ENCODE data around the gene GPRC5D.

Gene GPRC5D

DNA sequence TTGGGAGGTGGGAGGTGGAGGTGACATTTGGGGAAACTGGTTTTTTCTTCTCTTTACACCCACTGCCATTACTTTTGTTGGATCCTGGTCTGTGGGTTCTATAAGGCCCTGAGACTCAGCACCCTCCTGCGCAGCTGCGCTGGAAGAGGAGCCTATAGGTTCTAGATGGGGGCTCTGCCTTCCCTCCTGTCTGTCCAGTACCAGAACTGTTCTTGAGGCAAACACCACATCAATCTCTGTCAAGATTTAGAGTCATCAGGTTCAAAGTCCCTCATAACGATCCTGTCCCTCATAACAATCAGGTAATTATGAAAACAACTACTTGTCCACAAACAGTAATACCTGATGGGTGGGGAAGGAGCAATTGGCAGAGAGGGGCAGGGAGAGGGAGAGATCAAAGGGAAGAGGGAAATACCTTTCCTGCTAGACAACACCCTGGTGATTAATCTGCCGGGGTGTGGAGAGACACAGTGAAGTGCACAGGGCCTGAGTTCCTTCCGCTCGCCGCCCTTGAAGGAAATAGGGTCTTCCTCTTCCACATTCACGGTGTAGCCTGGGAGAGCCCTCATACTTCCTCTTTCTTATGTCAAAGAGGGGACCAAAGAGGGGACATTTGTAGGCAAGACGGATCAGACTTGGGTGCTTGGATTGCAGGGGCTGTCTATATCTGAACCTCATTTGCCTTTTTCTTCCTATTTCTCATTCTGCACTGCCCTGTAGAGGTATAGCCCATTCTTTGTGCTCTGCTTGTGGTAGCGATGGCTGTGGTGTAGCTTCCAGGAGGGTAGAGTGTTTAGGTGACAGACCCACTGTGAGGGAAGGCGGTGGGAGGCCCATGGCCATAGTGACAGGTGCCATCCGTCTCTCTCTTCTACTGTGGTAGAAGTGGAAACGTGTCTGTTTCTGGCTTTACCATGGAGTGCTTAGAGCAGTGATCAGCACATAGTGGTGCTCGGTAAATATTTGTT is 48.0 kb downstream of the GPRC5D start:
- Histone ChIP-seq H3K9ac (no peak overlapping the region), H3K27ac (no peak overlapping the region), H3K27me3 (ENCODE audit: control insufficient read depth, insufficient read depth, low read length) (no peaks in the 10 kb centered on the region), H2AFZ (no peak overlapping the region), H3K4me3 (ENCODE audit: low read depth, low read length) (no peak overlapping the region), H3K9me3 (ENCODE audit: control insufficient read depth, low read length) (no peaks in the 10 kb centered on the region), H3K4me2 (ENCODE audit: low read length) (no peak overlapping the region), H3K79me2 (no peaks in the 10 kb centered on the region), H3K4me1 (no peaks in the 10 kb centered on the region), H3K36me3 (ENCODE audit: control insufficient read depth, insufficient read depth, low read length) (no peaks in the 10 kb centered on the region)
- TF ChIP-seq, protein P1, sequence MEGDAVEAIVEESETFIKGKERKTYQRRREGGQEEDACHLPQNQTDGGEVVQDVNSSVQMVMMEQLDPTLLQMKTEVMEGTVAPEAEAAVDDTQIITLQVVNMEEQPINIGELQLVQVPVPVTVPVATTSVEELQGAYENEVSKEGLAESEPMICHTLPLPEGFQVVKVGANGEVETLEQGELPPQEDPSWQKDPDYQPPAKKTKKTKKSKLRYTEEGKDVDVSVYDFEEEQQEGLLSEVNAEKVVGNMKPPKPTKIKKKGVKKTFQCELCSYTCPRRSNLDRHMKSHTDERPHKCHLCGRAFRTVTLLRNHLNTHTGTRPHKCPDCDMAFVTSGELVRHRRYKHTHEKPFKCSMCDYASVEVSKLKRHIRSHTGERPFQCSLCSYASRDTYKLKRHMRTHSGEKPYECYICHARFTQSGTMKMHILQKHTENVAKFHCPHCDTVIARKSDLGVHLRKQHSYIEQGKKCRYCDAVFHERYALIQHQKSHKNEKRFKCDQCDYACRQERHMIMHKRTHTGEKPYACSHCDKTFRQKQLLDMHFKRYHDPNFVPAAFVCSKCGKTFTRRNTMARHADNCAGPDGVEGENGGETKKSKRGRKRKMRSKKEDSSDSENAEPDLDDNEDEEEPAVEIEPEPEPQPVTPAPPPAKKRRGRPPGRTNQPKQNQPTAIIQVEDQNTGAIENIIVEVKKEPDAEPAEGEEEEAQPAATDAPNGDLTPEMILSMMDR (IDR thresholded peaks at IDR 0.05) = no peak

DNA sequence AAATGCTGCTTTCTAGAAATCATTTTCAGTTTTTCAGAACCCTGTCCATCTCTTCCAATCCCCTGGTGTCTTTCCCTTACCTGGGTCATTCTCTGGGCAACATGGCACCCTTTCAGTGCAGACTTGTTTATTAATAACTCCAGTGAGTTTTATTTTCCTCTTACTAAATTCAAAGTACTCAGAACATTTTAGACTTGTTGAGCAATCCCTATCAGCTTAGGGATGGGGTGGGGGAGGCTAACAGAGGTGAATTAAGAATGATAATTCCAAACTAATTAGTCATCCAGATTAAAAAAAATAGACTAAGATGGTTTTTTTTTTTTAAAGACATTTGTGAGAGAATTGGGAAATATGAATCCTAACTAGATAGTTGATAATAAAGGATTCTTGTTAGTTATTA is 49.9 kb downstream of the GPRC5D start:
- H3K9me3 ChIP-seq (ENCODE audit: control insufficient read depth, low read length) = no peaks in the 10 kb centered on the region
- no peak overlapping the region for H2AFZ ChIP-seq
- no peaks in the 10 kb centered on the region for H3K27me3 ChIP-seq (ENCODE audit: control insufficient read depth, insufficient read depth, low read length)
- H3K27ac ChIP-seq = no peak overlapping the region
- no peaks in the 10 kb centered on the region for H3K36me3 ChIP-seq (ENCODE audit: control insufficient read depth, insufficient read depth, low read length)
- H3K9ac ChIP-seq = no peak overlapping the region
- no peak overlapping the region for H3K4me2 ChIP-seq (ENCODE audit: low read length)
- H3K4me1 ChIP-seq = no peaks in the 10 kb centered on the region
- H3K4me3 ChIP-seq (ENCODE audit: low read depth, low read length) = no peak overlapping the region
- TF ChIP-seq, protein P1 (IDR thresholded peaks at IDR 0.05) = no peak
- H3K79me2 ChIP-seq = no peaks in the 10 kb centered on the region

DNA sequence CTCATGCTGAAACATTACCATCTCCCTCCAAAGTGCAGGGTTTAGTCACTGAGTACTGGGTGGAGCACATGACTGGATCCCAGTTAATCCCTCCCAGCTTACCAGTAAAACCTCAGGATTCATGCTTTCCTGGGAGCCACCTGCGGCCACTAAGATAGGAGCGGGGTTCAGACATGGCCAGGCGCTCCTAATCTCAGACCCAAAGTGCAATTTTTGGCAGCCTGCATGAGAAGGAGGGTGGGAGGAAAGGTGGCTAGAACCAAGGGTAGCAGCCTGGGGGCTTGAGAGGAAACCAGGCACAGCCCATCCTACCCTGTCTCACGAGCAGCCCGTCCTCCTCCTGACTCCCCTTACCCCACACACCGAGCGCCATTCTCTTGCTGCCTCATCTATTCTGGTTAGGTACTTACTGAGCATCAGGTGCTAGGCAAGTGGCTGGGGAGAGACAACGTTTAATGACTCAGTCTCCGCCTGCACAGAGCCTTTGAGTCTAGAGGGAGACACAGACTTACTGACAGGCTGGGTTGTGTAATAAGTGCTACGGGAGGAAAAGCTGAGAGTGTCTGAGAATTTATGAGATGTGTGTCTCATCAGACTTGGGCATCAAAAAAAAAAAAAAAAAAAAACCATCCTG is 50.7 kb downstream of the GPRC5D start:
- Histone ChIP-seq H3K9me3 (ENCODE audit: control insufficient read depth, low read length) (no peaks in the 10 kb centered on the region), H3K79me2 (no peaks in the 10 kb centered on the region), H3K9ac (no peak overlapping the region), H3K4me2 (ENCODE audit: low read length) (no peak overlapping the region), H3K4me1 (no peaks in the 10 kb centered on the region), H3K4me3 (ENCODE audit: low read depth, low read length) (no peak overlapping the region), H3K27ac (no peak overlapping the region), H3K36me3 (ENCODE audit: control insufficient read depth, insufficient read depth, low read length) (no peaks in the 10 kb centered on the region), H2AFZ (no peak overlapping the region), H3K27me3 (ENCODE audit: control insufficient read depth, insufficient read depth, low read length) (no peaks in the 10 kb centered on the region)
- TF ChIP-seq, protein P1 (IDR thresholded peaks at IDR 0.05) = no peak

DNA sequence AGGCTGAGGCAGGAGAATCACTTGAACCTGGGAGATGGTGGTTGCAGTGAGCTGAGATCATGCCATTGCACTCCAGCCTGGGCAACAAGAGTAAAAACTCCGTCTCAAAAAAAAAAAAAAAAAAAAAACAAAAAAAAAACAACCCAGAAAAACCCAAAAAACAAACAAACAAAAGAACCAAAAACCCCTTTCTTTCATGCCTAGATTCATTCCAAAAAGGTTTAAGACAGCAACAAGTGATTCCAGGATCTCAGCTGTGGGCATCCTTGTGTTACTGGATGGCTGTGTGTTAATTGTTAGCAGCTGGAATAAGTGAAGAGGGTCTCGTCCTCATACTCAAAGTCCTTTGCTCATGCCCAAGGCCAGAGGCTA is 51.2 kb downstream of the GPRC5D start:
- no peaks in the 10 kb centered on the region for H3K36me3 ChIP-seq (ENCODE audit: control insufficient read depth, insufficient read depth, low read length)
- H3K27me3 ChIP-seq (ENCODE audit: control insufficient read depth, insufficient read depth, low read length) = no peaks in the 10 kb centered on the region
- H3K4me3 ChIP-seq (ENCODE audit: low read depth, low read length) = no peak overlapping the region
- H3K4me2 ChIP-seq (ENCODE audit: low read length) = no peak overlapping the region
- no peaks in the 10 kb centered on the region for H3K9me3 ChIP-seq (ENCODE audit: control insufficient read depth, low read length)
- no peaks in the 10 kb centered on the region for H3K4me1 ChIP-seq
- H2AFZ ChIP-seq = no peak overlapping the region
- H3K9ac ChIP-seq = no peak overlapping the region
- H3K27ac ChIP-seq = no peak overlapping the region
- no peaks in the 10 kb centered on the region for H3K79me2 ChIP-seq
- TF ChIP-seq, protein P1 (IDR thresholded peaks at IDR 0.05) = no peak

All from parathyroid adenoma (tissue), 2 donors.